H9 (cell line): ENCODE results near the gene NHS. TPM values are rescaled to one million over a fixed set of nuclear protein-coding genes. Genes with fewer than 3 reads are reported as not detected.

Experiments used
- DNase-seq: peaks from one replicate; pipeline ENCODE4 v3.0.0-alpha.2; 2017
- H2AFZ ChIP-seq: one replicate; pipeline ENCODE4 v1.6.1; 2013; ENCODE audit warnings: mild to moderate bottlenecking, low read length, control low read depth, moderate library complexity
- H2AK5ac ChIP-seq: 2 replicates; pipeline ENCODE4 v1.6.1; 2013; ENCODE audit warnings: low read length, control low read depth, mixed read lengths; ENCODE audit not compliant: insufficient read length
- H2BK120ac ChIP-seq: one replicate; pipeline ENCODE4 v1.6.1; 2013; ENCODE audit warnings: low read depth, mild to moderate bottlenecking, low read length, control low read depth, inconsistent platforms; ENCODE audit not compliant: poor library complexity, severe bottlenecking
- H2BK12ac ChIP-seq: 2 replicates; pipeline ENCODE4 v1.6.1; 2013; ENCODE audit warnings: low read length, control low read depth, mixed read lengths, low read depth; ENCODE audit not compliant: insufficient read length
- H2BK15ac ChIP-seq: 2 replicates; pipeline ENCODE4 v1.6.1; 2013; ENCODE audit warnings: low read depth, low read length, control low read depth
- H2BK20ac ChIP-seq: one replicate; pipeline ENCODE4 v1.6.1; 2013; ENCODE audit warnings: low read depth, mild to moderate bottlenecking, low read length, control low read depth, inconsistent platforms; ENCODE audit not compliant: poor library complexity, severe bottlenecking
- H2BK5ac ChIP-seq: 2 replicates; pipeline ENCODE4 v1.6.1; 2013; ENCODE audit warnings: low read length, control low read depth, mixed read lengths; ENCODE audit not compliant: insufficient read length
- H3K14ac ChIP-seq: 2 replicates; pipeline ENCODE4 v1.6.1; 2013; ENCODE audit warnings: low read length, control low read depth; ENCODE audit not compliant: insufficient read depth
- H3K18ac ChIP-seq: 2 replicates; pipeline ENCODE4 v1.6.1; 2013; ENCODE audit warnings: low read depth, mild to moderate bottlenecking, mixed read lengths, low read length, control low read depth; ENCODE audit not compliant: insufficient read length
- H3K23ac ChIP-seq: 2 replicates; pipeline ENCODE4 v1.6.1; 2013; ENCODE audit warnings: low read length, control low read depth, mixed read lengths, low read depth; ENCODE audit not compliant: insufficient read length
- H3K23me2 ChIP-seq: 2 replicates; pipeline ENCODE4 v1.6.1; 2013; ENCODE audit warnings: low read depth, mild to moderate bottlenecking, mixed read lengths, low read length, control low read depth; ENCODE audit not compliant: insufficient read length, poor library complexity, severe bottlenecking
- H3K27ac ChIP-seq: 2 replicates; pipeline ENCODE4 v1.5.1; 2013; ENCODE audit warnings: low read length, control low read depth, mixed read lengths, low read depth; ENCODE audit not compliant: insufficient read length
- H3K27me3 ChIP-seq: 2 replicates; pipeline ENCODE4 v1.6.1; 2013; ENCODE audit warnings: low read length, control low read depth, inconsistent platforms; ENCODE audit not compliant: insufficient read depth
- H3K4ac ChIP-seq: 2 replicates; pipeline ENCODE4 v1.6.1; 2013; ENCODE audit warnings: low read depth, mild to moderate bottlenecking, control low read depth, inconsistent platforms, low read length, moderate library complexity
- H3K4me1 ChIP-seq: 2 replicates; pipeline ENCODE4 v1.6.1; 2013; ENCODE audit warnings: low read length, control low read depth, inconsistent platforms; ENCODE audit not compliant: insufficient read depth
- H3K4me2 ChIP-seq: 2 replicates; pipeline ENCODE4 v1.6.1; 2013; ENCODE audit warnings: low read length, control low read depth, mixed read lengths; ENCODE audit not compliant: insufficient read length, insufficient read depth
- H3K56ac ChIP-seq: 2 replicates; pipeline ENCODE4 v1.6.1; 2013; ENCODE audit warnings: low read depth, mild to moderate bottlenecking, mixed read lengths, low read length, control low read depth; ENCODE audit not compliant: insufficient read length
- H3K79me1 ChIP-seq: 2 replicates; pipeline ENCODE4 v1.6.1; 2013; ENCODE audit warnings: low read depth, mild to moderate bottlenecking, moderate library complexity, low read length, control low read depth, inconsistent platforms; ENCODE audit not compliant: insufficient read depth, poor library complexity, severe bottlenecking
- H3K79me2 ChIP-seq: 2 replicates; pipeline ENCODE4 v1.6.1; 2013; ENCODE audit warnings: low read length, control low read depth, inconsistent platforms; ENCODE audit not compliant: insufficient read depth
- H3K9ac ChIP-seq: 2 replicates; pipeline ENCODE4 v1.6.1; 2013; ENCODE audit warnings: low read length, control low read depth, mixed read lengths; ENCODE audit not compliant: insufficient read length; ENCODE audit errors: extremely low read depth
- H3K9me3 ChIP-seq: one replicate; pipeline ENCODE4 v1.6.1; 2013; ENCODE audit warnings: low read depth, low read length, inconsistent platforms; ENCODE audit not compliant: control insufficient read depth
- H3T11ph ChIP-seq: one replicate; pipeline ENCODE4 v1.6.1; 2013; ENCODE audit warnings: mild to moderate bottlenecking, low read length, control low read depth, inconsistent platforms
- H4K20me1 ChIP-seq: one replicate; pipeline ENCODE4 v1.6.1; 2013; ENCODE audit not compliant: control insufficient read depth, insufficient read length, insufficient read depth
- H4K5ac ChIP-seq: 2 replicates; pipeline ENCODE4 v1.6.1; 2013; ENCODE audit warnings: low read depth, mild to moderate bottlenecking, mixed read lengths, low read length, control low read depth; ENCODE audit not compliant: insufficient read length
- H4K8ac ChIP-seq: replicated peaks from 2 replicates; pipeline ENCODE4 v1.6.1; 2013; ENCODE audit warnings: low read length, control low read depth, mixed read lengths, low read depth; ENCODE audit not compliant: insufficient read length
- H4K91ac ChIP-seq: 2 replicates; pipeline ENCODE4 v1.6.1; 2013; ENCODE audit warnings: low read depth, mild to moderate bottlenecking, moderate library complexity, mixed read lengths, low read length, control low read depth; ENCODE audit not compliant: insufficient read length
- H3K27ac Mint-ChIP-seq, 3 experiments: 2 replicates in 2 of 3; 3 replicates in 1 of 3; pipeline ENCODE4 v1.8.0; 2020 to 2021; ENCODE audit warnings: mixed read lengths in 3 of 3, mild to moderate bottlenecking in 1 of 3, moderate library complexity in 1 of 3
- H3K27me3 Mint-ChIP-seq: 2 replicates; pipeline ENCODE4 v1.8.0; 2021; ENCODE audit warnings: low read depth, mild to moderate bottlenecking, moderate library complexity, mixed read lengths
- H3K36me3 Mint-ChIP-seq, 3 experiments: 2 replicates in 2 of 3; 3 replicates in 1 of 3; pipeline ENCODE4 v1.8.0; 2020 to 2021; ENCODE audit warnings: low read depth in 3 of 3, mixed read lengths in 3 of 3; ENCODE audit not compliant: insufficient read depth in 1 of 3
- H3K4me1 Mint-ChIP-seq, 2 experiments: 2 replicates each; pipeline ENCODE4 v1.8.0; 2020; ENCODE audit warnings: mixed read lengths in 2 of 2
- H3K4me3 Mint-ChIP-seq, 2 experiments: 2 replicates in 1 of 2; 3 replicates in 1 of 2; pipeline ENCODE4 v1.8.0; 2020 to 2021; ENCODE audit warnings: mild to moderate bottlenecking in 2 of 2, mixed read lengths in 2 of 2, moderate library complexity in 1 of 2
- H3K9me3 Mint-ChIP-seq, 2 experiments: 2 replicates in 1 of 2; 3 replicates in 1 of 2; pipeline ENCODE4 v1.8.0; 2020; ENCODE audit warnings: mild to moderate bottlenecking in 2 of 2, mixed read lengths in 2 of 2, moderate library complexity in 1 of 2
- CTCF ChIP-seq: fragments of 200-600 bp; sonication (generic); conservative IDR thresholded peaks from 3 replicates; pipeline ENCODE4 v1.8.0; 2021; ENCODE audit warnings: antibody characterized with exemption, mild to moderate bottlenecking
- WGBS: extraction: QIAGEN DNeasy Blood & Tissue Kit; methylation state at CpG from one replicate; pipeline ENCODE4 v1.1.7; 2013; ENCODE audit warnings: missing lambda C conversion rate, low lambda C conversion rate, mixed read lengths; ENCODE audit not compliant: insufficient read length; ENCODE audit errors: extremely low coverage; 5-methylcytosine and 5-hydroxymethylcytosine counted together
- total RNA-seq: library from RNA; stranded (reverse); gene quantifications from 2 replicates; pipeline ENCODE4 v1.2.1, GENCODE V29; 2021

The NHS gene
- total RNA-seq, 1 experiment from 2014 or later: 8.7 TPM

DNA sequence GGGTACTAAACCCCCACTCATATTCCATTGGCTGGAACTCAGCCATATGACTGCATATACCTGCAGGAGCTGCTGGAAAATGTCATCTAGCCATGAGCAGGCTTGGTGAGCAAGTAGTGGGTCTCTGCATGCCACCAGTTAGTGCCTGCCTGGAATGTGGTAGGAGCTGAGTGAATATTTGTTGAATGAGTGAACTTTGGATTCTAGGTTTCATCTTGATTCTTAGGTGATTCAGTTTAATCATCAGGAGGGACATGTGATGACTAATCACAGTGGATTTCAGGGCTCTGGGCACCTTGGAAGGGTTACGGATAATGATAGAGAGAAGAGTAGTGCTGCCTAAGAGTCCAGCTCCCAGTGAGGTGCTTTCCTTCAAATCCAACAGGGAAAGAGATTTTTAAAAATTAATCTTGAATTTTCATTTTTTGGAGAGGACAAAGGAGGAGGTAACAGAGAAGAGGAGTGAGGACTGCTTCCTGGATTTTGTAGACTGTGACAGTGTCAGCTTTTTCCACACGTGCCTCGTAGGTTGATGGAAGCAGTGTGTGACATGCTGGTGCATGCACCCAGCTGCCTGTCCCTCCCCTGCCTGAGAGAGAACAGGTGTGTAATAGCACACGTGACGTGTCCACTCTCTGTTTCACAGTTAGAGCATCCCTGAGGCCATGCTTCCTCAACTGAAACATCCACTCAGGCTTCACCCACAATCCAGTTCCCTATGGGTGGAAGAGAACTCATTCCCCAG is 30.4 kb downstream of the NHS start:
- DNase-seq: no peak
- H2BK120ac ChIP-seq: no peak overlapping the region
- Mint-ChIP-seq H3K9me3 (peaks cover 4 to 6% of the 10 kb centered on the region in 2 experiments; a peak in 4 of 5 replicates), H3K27ac (no peak overlapping the region), H3K4me3 (no peak overlapping the region), H3K36me3 (peaks cover 0 to 1% (median 0%) of the 10 kb centered on the region in 3 experiments; a peak in 2 of 7 replicates), H3K27me3 (peaks cover 41% of the 10 kb centered on the region), H3K4me1 (peaks cover 21 to 22% of the 10 kb centered on the region in 2 experiments)
- TF ChIP-seq CTCF: no peak
- WGBS: no CpG with 5 or more reads among the region's 5 CpGs
- H3K27me3 ChIP-seq: no peaks in the 10 kb centered on the region
- H3K56ac ChIP-seq: no peak overlapping the region
- no peaks in the 10 kb centered on the region for H3K79me1 ChIP-seq
- H3K79me2 ChIP-seq: 0 out of 2 replicates have a peak, but pooled peaks cover 2% of the 10 kb centered on the region
- no peak overlapping the region for H2BK20ac ChIP-seq
- no peak overlapping the region for H4K91ac ChIP-seq
- H3K18ac ChIP-seq: no peak overlapping the region
- H3T11ph ChIP-seq: no peak overlapping the region
- no peak overlapping the region for H3K4ac ChIP-seq
- no peak overlapping the region for H3K23ac ChIP-seq
- H4K8ac ChIP-seq: no peak overlapping the region
- no peak overlapping the region for H2BK12ac ChIP-seq
- H2AFZ ChIP-seq: no peak overlapping the region
- no peak overlapping the region for H2BK15ac ChIP-seq
- no peaks in the 10 kb centered on the region for H4K20me1 ChIP-seq
- no peak overlapping the region for H3K14ac ChIP-seq
- H3K9ac ChIP-seq: no peak overlapping the region
- H3K27ac ChIP-seq: no peak overlapping the region
- peaks cover 10% of the 10 kb centered on the region; the same call in 1 of the 2 replicates for H3K4me1 ChIP-seq
- no peak overlapping the region for H3K4me2 ChIP-seq
- no peak overlapping the region for H2BK5ac ChIP-seq
- no peak overlapping the region for H4K5ac ChIP-seq
- H3K9me3 ChIP-seq: no peaks in the 10 kb centered on the region
- H3K23me2 ChIP-seq: no peaks in the 10 kb centered on the region
- H2AK5ac ChIP-seq: no peak overlapping the region
